Small intestine (tissue), 7 donors: ENCODE results near the gene FLACC1. TPM values are rescaled to one million over a fixed set of nuclear protein-coding genes. Genes with fewer than 3 reads are reported as not detected.

ENCODE experiments used
- DNase-seq, 2 donors: peaks; one replicate each; pipeline versions ENCODE4 v3.0.0 to v3.0.0-alpha.2; 2013
- FAIRE-seq: peaks from 2 replicates; lab custom pipeline; 2012; peaks lifted over from hg19 to GRCh38; lab: Jason Lieb, UNC
- H3K27ac ChIP-seq, 3 donors: one replicate each; pipeline ENCODE4 v1.5.1; 2013; ENCODE audit warnings: low read length in 2 of 3, mild to moderate bottlenecking in 2 of 3, control low read depth in 1 of 3, inconsistent platforms in 1 of 3, low read depth in 1 of 3, moderate library complexity in 1 of 3
- H3K27me3 ChIP-seq, 3 donors: one replicate each; pipeline ENCODE4 v1.6.1; 2013; ENCODE audit warnings: low read length in 3 of 3, inconsistent platforms in 1 of 3; ENCODE audit not compliant: control insufficient read depth in 3 of 3, insufficient read depth in 3 of 3
- H3K36me3 ChIP-seq, 3 donors: one replicate each; pipeline ENCODE4 v1.6.1; 2013; ENCODE audit warnings: low read length in 3 of 3, inconsistent platforms in 1 of 3, low read depth in 1 of 3, mild to moderate bottlenecking in 1 of 3, moderate library complexity in 1 of 3; ENCODE audit not compliant: control insufficient read depth in 3 of 3, insufficient read depth in 2 of 3
- H3K4me1 ChIP-seq, 3 donors: one replicate each; pipeline ENCODE4 v1.6.1; 2013; ENCODE audit warnings: low read length in 2 of 3, inconsistent platforms in 1 of 3, low read depth in 1 of 3, mild to moderate bottlenecking in 1 of 3, moderate library complexity in 1 of 3; ENCODE audit not compliant: control insufficient read depth in 3 of 3, insufficient read depth in 2 of 3
- H3K4me3 ChIP-seq, 3 donors: one replicate each; pipeline ENCODE4 v1.5.1; 2013; ENCODE audit warnings: low read length in 3 of 3, control low read depth in 1 of 3, inconsistent platforms in 1 of 3, low read depth in 1 of 3, mild to moderate bottlenecking in 1 of 3, moderate library complexity in 1 of 3
- H3K9me3 ChIP-seq, 2 donors: one replicate each; pipeline ENCODE4 v1.6.1; 2013; ENCODE audit warnings: low read depth in 1 of 2, low read length in 1 of 2; ENCODE audit not compliant: control insufficient read depth in 2 of 2, insufficient read depth in 1 of 2
- WGBS, 3 donors: extraction: QIAGEN DNeasy Blood & Tissue Kit; methylation state at CpG; one replicate each; pipeline ENCODE4 v1.1.7; 2013; 5-methylcytosine and 5-hydroxymethylcytosine counted together
- polyA plus RNA-seq, 4 donors: library from polyadenylated mRNA; stranded (reverse) in 3 of 4; unstranded in 1 of 4; fragments of 200-250 nt in 3 of 4; fragments of 120-200 nt in 1 of 4; gene quantifications; one replicate each; pipeline versions ENCODE4 v1.2.1 to v1.2.3, GENCODE V29; 2013
- donor health status: healthy with polysubstance abuse.
- donor health status: control.
- donor health status: control.
- donor health status: Bipolar disorder and iron deficiency.
- donor health status: healthy.

Gene FLACC1
- polyA plus RNA-seq, 4 donors: 0.60 to 2.9 (median 0.71) TPM; not detected in 1

- 89 to 92% (median 91%) methylated on average over 2 of the region's 2 CpGs for WGBS, 3 donors
- no peak for FAIRE-seq
These were observed 4.1 kb upstream of the FLACC1 start for GRCh38 chr2:201361078-201361733.

GRCh38 chr2:201360256-201360655 lies 3.1 kb upstream of the FLACC1 start:
- DNase-seq (no peak), FAIRE-seq (no peak)
- peaks cover 0 to 19% (median 0%) of the 10 kb centered on the region in 3 donors for H3K36me3 ChIP-seq

More at GRCh38 chr2:201361078-201361733, 4.1 kb upstream of the FLACC1 start:
- peaks cover 0 to 15% of the 10 kb centered on the region in 2 donors for H3K9me3 ChIP-seq
- H3K4me1 ChIP-seq: no peaks in the 10 kb centered on the region
- H3K27me3 ChIP-seq: no peaks in the 10 kb centered on the region
- peaks cover 0 to 19% (median 0%) of the 10 kb centered on the region in 3 donors for H3K36me3 ChIP-seq
- no peak overlapping the region for H3K27ac ChIP-seq
- H3K4me3 ChIP-seq: no peak overlapping the region
- no peak for DNase-seq

GRCh38 chr2:201358684-201359083 lies 1.5 kb upstream of the FLACC1 start:
- Histone ChIP-seq H3K27ac (no peak overlapping the region), H3K9me3 (peaks cover 0 to 12% of the 10 kb centered on the region in 2 donors), H3K4me3 (no peak overlapping the region), H3K4me1 (no peaks in the 10 kb centered on the region), H3K36me3 (peaks cover 0 to 17% (median 0%) of the 10 kb centered on the region in 3 donors), H3K27me3 (no peaks in the 10 kb centered on the region)
- FAIRE-seq (no peak), DNase-seq (no peak)
- 77 to 91% (median 88%) methylated on average over 6 to 7 of the region's 7 CpGs for WGBS, 3 donors

More at GRCh38 chr2:201360256-201360655, 3.1 kb upstream of the FLACC1 start:
- H3K27me3 ChIP-seq: no peaks in the 10 kb centered on the region
- 92 to 96% (median 93%) methylated on average over 4 of the region's 4 CpGs for WGBS, 3 donors
- no peaks in the 10 kb centered on the region for H3K4me1 ChIP-seq
- no peak overlapping the region for H3K27ac ChIP-seq
- H3K9me3 ChIP-seq: peaks cover 0 to 15% of the 10 kb centered on the region in 2 donors
- H3K4me3 ChIP-seq: no peak overlapping the region

- 84 to 93% (median 91%) methylated on average over 1 of the region's 1 CpG for WGBS, 3 donors
These were observed 4.0 kb downstream of the FLACC1 start for GRCh38 chr2:201353116-201353515.

GRCh38 chr2:201350879-201351278 lies 6.3 kb downstream of the FLACC1 start:
- 93 to 95% (median 94%) methylated on average over 4 of the region's 4 CpGs for WGBS, 3 donors

More at GRCh38 chr2:201353116-201353515, 4.0 kb downstream of the FLACC1 start:
- no peaks in the 10 kb centered on the region for H3K9me3 ChIP-seq
- H3K4me1 ChIP-seq: peaks cover 0 to 5% (median 0%) of the 10 kb centered on the region in 3 donors
- H3K27ac ChIP-seq: no peak overlapping the region
- H3K27me3 ChIP-seq: no peaks in the 10 kb centered on the region
- H3K4me3 ChIP-seq: no peak overlapping the region
- DNase-seq: no peak
- H3K36me3 ChIP-seq: peaks cover 0 to 2% (median 0%) of the 10 kb centered on the region in 3 donors
- FAIRE-seq: no peak

GRCh38 chr2:201349601-201350000 lies 7.5 kb downstream of the FLACC1 start:
- H3K27ac ChIP-seq: no peak overlapping the region
- peaks cover 0 to 5% (median 0%) of the 10 kb centered on the region in 3 donors for H3K4me1 ChIP-seq
- H3K4me3 ChIP-seq: no peak overlapping the region
- DNase-seq (no peak), FAIRE-seq (no peak)
- 50 to 64% (median 64%) methylated on average over 4 of the region's 4 CpGs for WGBS, 3 donors
- no peaks in the 10 kb centered on the region for H3K27me3 ChIP-seq
- H3K36me3 ChIP-seq: peaks cover 0 to 2% (median 0%) of the 10 kb centered on the region in 3 donors
- H3K9me3 ChIP-seq: no peaks in the 10 kb centered on the region

More at GRCh38 chr2:201350879-201351278, 6.3 kb downstream of the FLACC1 start:
- H3K36me3 ChIP-seq: peaks cover 0 to 2% (median 0%) of the 10 kb centered on the region in 3 donors
- no peaks in the 10 kb centered on the region for H3K27me3 ChIP-seq
- H3K27ac ChIP-seq: no peak overlapping the region
- H3K9me3 ChIP-seq: no peaks in the 10 kb centered on the region
- no peak for FAIRE-seq
- peaks cover 0 to 5% (median 0%) of the 10 kb centered on the region in 3 donors for H3K4me1 ChIP-seq
- H3K4me3 ChIP-seq: no peak overlapping the region
- DNase-seq: no peak

DNA sequence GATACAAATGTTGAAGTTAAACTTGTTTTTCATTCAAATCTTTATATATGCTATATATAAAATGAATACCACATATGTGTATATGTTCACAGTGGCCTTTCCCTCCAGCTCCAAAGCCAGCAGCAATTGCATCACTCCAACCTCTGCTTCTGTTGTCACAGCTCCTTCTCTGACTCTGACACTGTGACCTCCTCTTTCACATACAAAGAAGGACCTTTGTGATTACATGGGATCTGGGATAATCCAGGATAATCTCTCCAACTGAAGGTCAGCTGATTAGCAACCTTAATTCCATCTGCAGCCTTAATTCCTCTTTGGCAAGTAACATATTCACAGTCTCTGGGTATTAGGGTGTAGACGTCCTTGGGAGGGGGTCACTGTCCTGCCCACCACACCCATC lies 8.4 kb downstream of the FLACC1 start:
- Histone ChIP-seq H3K4me3 (no peak overlapping the region), H3K27ac (no peak overlapping the region), H3K4me1 (peaks cover 0 to 5% (median 0%) of the 10 kb centered on the region in 3 donors), H3K9me3 (no peaks in the 10 kb centered on the region), H3K36me3 (peaks cover 0 to 2% (median 0%) of the 10 kb centered on the region in 3 donors), H3K27me3 (no peaks in the 10 kb centered on the region)
- DNase-seq (no peak), FAIRE-seq (no peak)
- WGBS, 3 donors: 63 to 72% (median 67%) methylated on average over 1 of the region's 1 CpG

DNA sequence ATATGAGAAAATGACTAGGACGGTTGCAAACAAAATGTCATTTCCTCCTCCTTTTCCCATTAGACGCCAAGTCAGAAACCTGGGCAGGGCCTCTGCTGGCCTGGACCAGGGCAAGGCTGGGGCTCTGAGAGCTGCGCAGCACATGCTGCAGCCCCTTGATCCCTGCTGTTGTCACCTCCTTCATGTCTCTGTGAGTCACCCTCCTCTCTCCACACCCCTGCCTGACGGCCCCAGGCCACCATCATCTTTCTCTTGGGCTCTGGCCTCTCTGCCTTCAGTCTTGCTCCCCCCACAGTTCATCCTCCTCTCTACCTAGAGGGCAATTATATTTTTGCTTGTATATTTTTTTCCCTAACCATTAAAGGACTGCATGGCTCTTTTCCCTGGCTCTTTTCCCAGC lies 10.0 kb downstream of the FLACC1 start:
- H3K4me3 ChIP-seq: no peak overlapping the region
- H3K27me3 ChIP-seq: no peaks in the 10 kb centered on the region
- 87 to 93% (median 92%) methylated on average over 4 of the region's 4 CpGs for WGBS, 3 donors

More for the DNA sequence above, 10.0 kb downstream of the FLACC1 start:
- H3K36me3 ChIP-seq: peaks cover 0 to 2% (median under 1%) of the 10 kb centered on the region in 3 donors
- H3K4me1 ChIP-seq: no peaks in the 10 kb centered on the region
- FAIRE-seq: no peak
- no peak overlapping the region for H3K27ac ChIP-seq
- no peaks in the 10 kb centered on the region for H3K9me3 ChIP-seq
- DNase-seq: no peak
